DND-41 (cell line): ENCODE data around the gene RPTN.
"Not testable (repeated sequence)": the region's sequence is repeated elsewhere in the genome, so short reads cannot be mapped to it uniquely, and the experiment has no call there.

ENCODE experiments used
- ATAC-seq: fragments of 200-7000 bp; cut with Tn5 transposase; 3 replicates; pipeline ENCODE4 v1.9.1; 2021; ENCODE audit warnings: low read depth; ENCODE audit not compliant: insufficient read depth
- DNase-seq: peaks from one replicate; pipeline ENCODE4 v3.0.0-alpha.2; 2020
- H2AFZ ChIP-seq: 2 replicates; pipeline ENCODE4 v1.6.0; 2012; ENCODE audit warnings: low read depth, low read length
- H3K27ac ChIP-seq: 2 replicates; pipeline ENCODE4 v1.5.1; 2012; ENCODE audit warnings: low read length, inconsistent platforms
- H3K27me3 ChIP-seq: fragments of 200-600 bp; sonication (generic); 2 replicates; pipeline ENCODE4 v1.6.0; 2012; ENCODE audit warnings: low read length, mild to moderate bottlenecking, inconsistent platforms; ENCODE audit not compliant: insufficient read depth, poor library complexity
- H3K36me3 ChIP-seq: 2 replicates; pipeline ENCODE4 v1.5.1; 2012; ENCODE audit warnings: low read length, inconsistent platforms; ENCODE audit not compliant: insufficient read depth
- H3K4me1 ChIP-seq: 2 replicates; pipeline ENCODE4 v1.5.1; 2012; ENCODE audit warnings: mild to moderate bottlenecking, low read length; ENCODE audit not compliant: insufficient read depth
- H3K4me2 ChIP-seq: 2 replicates; pipeline ENCODE4 v1.6.0; 2012; ENCODE audit warnings: mild to moderate bottlenecking, moderate library complexity, low read length, inconsistent platforms; ENCODE audit not compliant: insufficient read depth
- H3K4me3 ChIP-seq, 2 experiments: fragments of 200-600 bp in 1 of 2; shearing (Covaris generic) in 1 of 2; 2 replicates each; pipeline ENCODE4 v1.5.1; 2012 to 2016; ENCODE audit warnings: inconsistent platforms in 2 of 2, low read length in 2 of 2, mild to moderate bottlenecking in 2 of 2, low read depth in 1 of 2, moderate library complexity in 1 of 2
- H3K79me2 ChIP-seq: 2 replicates; pipeline ENCODE4 v1.6.0; 2012; ENCODE audit warnings: low read length, inconsistent platforms; ENCODE audit not compliant: insufficient read depth
- H3K9ac ChIP-seq: 2 replicates; pipeline ENCODE4 v1.6.0; 2012; ENCODE audit warnings: low read depth, mild to moderate bottlenecking, inconsistent platforms, low read length, moderate library complexity
- H3K9me3 ChIP-seq: 2 replicates; pipeline ENCODE4 v1.5.1; 2012; ENCODE audit warnings: low read length, moderate library complexity, mild to moderate bottlenecking, inconsistent platforms; ENCODE audit not compliant: insufficient read depth, severe bottlenecking
- H4K20me1 ChIP-seq: 2 replicates; pipeline ENCODE4 v1.6.0; 2012; ENCODE audit warnings: low read length; ENCODE audit not compliant: insufficient read depth
- CTCF ChIP-seq: IDR thresholded peaks from 2 replicates; pipeline ENCODE4 v1.5.1; 2012; ENCODE audit warnings: borderline replicate concordance, low read length, moderate library complexity, mild to moderate bottlenecking; ENCODE audit not compliant: poor library complexity, severe bottlenecking; ENCODE audit errors: extremely low read depth
- EZH2 ChIP-seq: IDR thresholded peaks from 3 replicates; pipeline ENCODE4 v1.6.1; 2012; ENCODE audit warnings: borderline replicate concordance, low read depth, mild to moderate bottlenecking, moderate library complexity, low read length, inconsistent platforms; ENCODE audit not compliant: severe bottlenecking

The RPTN gene

GRCh38 chr1:152148051-152148450 lies 11.0 kb downstream of the RPTN start:
- Histone ChIP-seq H3K27me3 (no peaks in the 10 kb centered on the region), H2AFZ (no peak overlapping the region), H3K4me2 (no peak overlapping the region), H3K4me1 (no peaks in the 10 kb centered on the region), H3K27ac (no peak overlapping the region), H3K79me2 (no peaks in the 10 kb centered on the region), H3K4me3 (no peak overlapping the region), H3K36me3 (no peaks in the 10 kb centered on the region), H4K20me1 (no peaks in the 10 kb centered on the region), H3K9me3 (peaks cover 12% of the 10 kb centered on the region), H3K9ac (no peak overlapping the region)
- DNase-seq (no peak), ATAC-seq (no peak)
- no peak for TF ChIP-seq EZH2

GRCh38 chr1:152145769-152146168 lies 13.3 kb downstream of the RPTN start:
- Histone ChIP-seq H2AFZ (no peak overlapping the region), H3K36me3 (no peaks in the 10 kb centered on the region), H3K79me2 (no peaks in the 10 kb centered on the region), H3K9me3 (peaks cover 12% of the 10 kb centered on the region), H3K9ac (no peak overlapping the region), H3K4me2 (no peak overlapping the region), H4K20me1 (no peaks in the 10 kb centered on the region), H3K27ac (no peak overlapping the region), H3K4me3 (no peak overlapping the region), H3K27me3 (peaks cover under 1% of the 10 kb centered on the region), H3K4me1 (no peaks in the 10 kb centered on the region)
- no peak for ATAC-seq
- DNase-seq = no peak
- TF ChIP-seq EZH2 (no peak), CTCF (no peak)

- not testable (repeated sequence) for H4K20me1 ChIP-seq, H2AFZ ChIP-seq, H3K4me1 ChIP-seq, H3K27me3 ChIP-seq, H3K36me3 ChIP-seq, H3K4me3 ChIP-seq, H3K27ac ChIP-seq, DNase-seq, H3K79me2 ChIP-seq, H3K9ac ChIP-seq, ATAC-seq, H3K4me2 ChIP-seq
- peaks cover 12% of the 10 kb centered on the region for H3K9me3 ChIP-seq
Observed at GRCh38 chr1:152144674-152145183, 14.3 kb downstream of the RPTN start.

- Histone ChIP-seq H3K27me3 (peaks cover 4% of the 10 kb centered on the region), H3K4me1 (no peaks in the 10 kb centered on the region), H3K9ac (no peak overlapping the region), H3K4me2 (no peak overlapping the region), H4K20me1 (no peaks in the 10 kb centered on the region), H3K79me2 (no peaks in the 10 kb centered on the region), H3K27ac (no peak overlapping the region), H3K36me3 (no peaks in the 10 kb centered on the region), H2AFZ (no peak overlapping the region), H3K9me3 (peaks cover 10% of the 10 kb centered on the region), H3K4me3 (no peak overlapping the region)
- TF ChIP-seq CTCF = no peak
- TF ChIP-seq EZH2 = no peak
- ATAC-seq (no peak), DNase-seq (no peak)
Observed at GRCh38 chr1:152143150-152143887, 15.7 kb downstream of the RPTN start.
